Mesothelial cell of epicardium (in vitro differentiated cells): ENCODE data around the gene ABCC6. TPM values are rescaled to one million over a fixed set of nuclear protein-coding genes. Genes with fewer than 3 reads are reported as not detected.

ENCODE experiments used
- DNase-seq, 2 experiments: peaks; one replicate each; pipeline ENCODE4 v3.0.0; 2021; ENCODE audit warnings: low spot score in 2 of 2; ENCODE audit not compliant: unreplicated experiment in 2 of 2
- H3K27ac Mint-ChIP-seq: 2 replicates; pipeline ENCODE4 v1.8.0; 2021; ENCODE audit warnings: mixed read lengths
- H3K27me3 Mint-ChIP-seq: 2 replicates; pipeline ENCODE4 v1.8.0; 2021; ENCODE audit warnings: low read depth, mixed read lengths
- H3K36me3 Mint-ChIP-seq: 2 replicates; pipeline ENCODE4 v1.8.0; 2021; ENCODE audit warnings: mixed read lengths
- H3K4me1 Mint-ChIP-seq: 2 replicates; pipeline ENCODE4 v1.8.0; 2021; ENCODE audit warnings: mixed read lengths
- H3K4me3 Mint-ChIP-seq: 2 replicates; pipeline ENCODE4 v1.8.0; 2021; ENCODE audit warnings: mild to moderate bottlenecking, moderate library complexity, mixed read lengths
- H3K9me3 Mint-ChIP-seq: 2 replicates; pipeline ENCODE4 v1.8.0; 2021; ENCODE audit warnings: mixed read lengths
- total RNA-seq: library from RNA; stranded (reverse); gene quantifications from 3 replicates; pipeline ENCODE4 v1.2.1, GENCODE V29; 2021
- TF ChIP-seq, protein P1 (sequence below): fragments of 200-600 bp; sonication (generic); IDR thresholded peaks from one replicate; pipeline ENCODE4 v1.5.0; 2021; ENCODE audit warnings: antibody characterized with exemption; ENCODE audit not compliant: unreplicated experiment

Gene ABCC6
- total RNA-seq, 1 donor from 2014 or later: 3.2 TPM

GRCh38 chr16:16122264-16122663 is 101.0 kb downstream of the ABCC6 start:
- DNase-seq: no peak
- H3K4me3 Mint-ChIP-seq: no peak overlapping the region
- H3K36me3 Mint-ChIP-seq: peaks cover 74% of the 10 kb centered on the region
- no peaks in the 10 kb centered on the region for H3K27me3 Mint-ChIP-seq
- peaks cover 4% of the 10 kb centered on the region for H3K4me1 Mint-ChIP-seq
- no peak overlapping the region for H3K27ac Mint-ChIP-seq
- TF ChIP-seq, protein P1, sequence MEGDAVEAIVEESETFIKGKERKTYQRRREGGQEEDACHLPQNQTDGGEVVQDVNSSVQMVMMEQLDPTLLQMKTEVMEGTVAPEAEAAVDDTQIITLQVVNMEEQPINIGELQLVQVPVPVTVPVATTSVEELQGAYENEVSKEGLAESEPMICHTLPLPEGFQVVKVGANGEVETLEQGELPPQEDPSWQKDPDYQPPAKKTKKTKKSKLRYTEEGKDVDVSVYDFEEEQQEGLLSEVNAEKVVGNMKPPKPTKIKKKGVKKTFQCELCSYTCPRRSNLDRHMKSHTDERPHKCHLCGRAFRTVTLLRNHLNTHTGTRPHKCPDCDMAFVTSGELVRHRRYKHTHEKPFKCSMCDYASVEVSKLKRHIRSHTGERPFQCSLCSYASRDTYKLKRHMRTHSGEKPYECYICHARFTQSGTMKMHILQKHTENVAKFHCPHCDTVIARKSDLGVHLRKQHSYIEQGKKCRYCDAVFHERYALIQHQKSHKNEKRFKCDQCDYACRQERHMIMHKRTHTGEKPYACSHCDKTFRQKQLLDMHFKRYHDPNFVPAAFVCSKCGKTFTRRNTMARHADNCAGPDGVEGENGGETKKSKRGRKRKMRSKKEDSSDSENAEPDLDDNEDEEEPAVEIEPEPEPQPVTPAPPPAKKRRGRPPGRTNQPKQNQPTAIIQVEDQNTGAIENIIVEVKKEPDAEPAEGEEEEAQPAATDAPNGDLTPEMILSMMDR: no peak
- peaks cover 28% of the 10 kb centered on the region for H3K9me3 Mint-ChIP-seq

- Mint-ChIP-seq H3K4me1 (peaks cover 4% of the 10 kb centered on the region), H3K27ac (no peak overlapping the region), H3K27me3 (no peaks in the 10 kb centered on the region), H3K36me3 (peaks cover 78% of the 10 kb centered on the region), H3K4me3 (no peak overlapping the region), H3K9me3 (peaks cover 28% of the 10 kb centered on the region)
- DNase-seq: no peak
- TF ChIP-seq, protein P1: no peak
These were observed 102.0 kb downstream of the ABCC6 start for GRCh38 chr16:16121185-16121727.

DNA sequence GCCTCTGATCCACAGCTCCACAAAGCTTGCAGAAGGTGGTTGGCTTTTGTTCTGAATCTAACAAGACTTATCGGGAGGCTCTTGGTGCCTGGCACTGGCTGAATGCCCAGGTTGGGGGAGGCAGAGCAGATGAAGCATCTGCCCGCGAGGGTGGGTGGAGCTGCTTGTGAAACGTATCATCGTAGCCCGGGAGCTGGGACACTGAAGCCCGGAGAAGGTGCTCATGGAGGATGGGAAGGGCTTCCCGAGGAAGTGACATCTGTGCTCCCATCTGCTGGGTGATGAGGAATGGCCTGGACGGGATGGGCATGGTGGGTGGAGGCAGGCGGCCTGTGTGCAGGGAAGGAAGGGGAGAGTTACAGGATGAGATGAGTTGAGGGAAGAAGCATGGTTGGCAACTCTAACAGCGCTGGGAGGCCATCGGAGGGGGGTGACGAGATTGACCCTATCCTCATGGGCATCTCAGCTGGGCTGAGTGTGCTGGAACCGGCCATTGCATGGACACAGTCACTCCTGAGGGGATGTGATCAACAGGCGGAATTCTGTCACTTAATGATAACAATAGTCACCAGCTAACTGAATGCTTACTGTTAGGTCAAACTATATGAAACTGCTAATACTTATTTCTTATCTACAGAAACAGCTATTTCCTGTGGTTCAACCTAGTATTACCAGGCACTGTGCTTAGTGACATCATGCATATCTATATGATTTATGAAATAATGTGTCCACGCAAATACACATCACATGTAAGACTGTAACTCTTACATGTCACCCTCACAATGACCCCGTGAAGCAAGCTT is 102.7 kb downstream of the ABCC6 start:
- no peak for DNase-seq
- no peak overlapping the region for H3K4me3 Mint-ChIP-seq
- H3K9me3 Mint-ChIP-seq: peaks cover 26% of the 10 kb centered on the region
- H3K27ac Mint-ChIP-seq: peak overlapping the region; percentile 18
- peaks cover 4% of the 10 kb centered on the region for H3K4me1 Mint-ChIP-seq
- TF ChIP-seq, protein P1: no peak
- H3K27me3 Mint-ChIP-seq: no peaks in the 10 kb centered on the region
- H3K36me3 Mint-ChIP-seq: peaks cover 77% of the 10 kb centered on the region

DNA sequence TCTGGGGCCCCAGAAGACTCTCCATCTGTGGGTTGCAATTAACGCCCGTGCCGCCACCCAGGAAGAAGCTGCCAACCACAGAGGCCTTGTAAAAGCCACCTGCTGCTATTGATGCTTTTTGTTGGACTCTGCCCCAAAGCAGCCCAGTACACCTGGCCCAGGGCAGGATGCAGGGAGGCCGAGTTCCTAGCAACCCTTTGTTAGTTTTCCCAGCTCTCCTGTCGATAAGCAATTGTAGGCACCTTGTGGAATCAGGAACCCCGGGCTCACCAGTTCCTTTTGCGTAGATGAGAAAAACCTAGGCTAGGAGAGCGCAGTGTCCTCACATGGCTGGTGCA is 103.3 kb downstream of the ABCC6 start:
- H3K9me3 Mint-ChIP-seq: peaks cover 24% of the 10 kb centered on the region
- no peaks in the 10 kb centered on the region for H3K27me3 Mint-ChIP-seq
- no peak overlapping the region for H3K4me3 Mint-ChIP-seq
- H3K36me3 Mint-ChIP-seq: peaks cover 74% of the 10 kb centered on the region
- no peak for DNase-seq
- H3K27ac Mint-ChIP-seq: no peak overlapping the region
- peaks cover 4% of the 10 kb centered on the region for H3K4me1 Mint-ChIP-seq
- TF ChIP-seq, protein P1: no peak

DNA sequence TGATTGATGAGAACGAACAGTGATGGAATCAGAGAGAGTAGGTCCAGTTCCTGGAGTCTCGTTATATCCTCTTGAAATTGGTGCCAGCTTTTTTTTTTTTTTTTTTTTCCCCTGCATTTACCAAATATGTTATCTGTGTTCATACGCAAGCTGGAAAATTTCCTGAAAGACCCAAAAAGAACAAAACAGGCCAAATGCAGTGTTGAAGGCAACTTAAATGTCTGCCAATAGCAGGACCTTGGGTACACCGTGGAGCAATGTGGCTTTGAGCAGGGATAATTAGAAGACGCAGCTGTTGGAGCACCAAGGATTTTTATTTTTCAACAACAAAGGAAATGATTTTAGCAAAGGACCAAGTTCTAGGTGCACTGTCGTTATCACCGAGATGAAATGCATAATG is 105.0 kb downstream of the ABCC6 start:
- H3K9me3 Mint-ChIP-seq: peaks cover 13% of the 10 kb centered on the region
- no peak overlapping the region for H3K4me3 Mint-ChIP-seq
- TF ChIP-seq, protein P1: no peak
- peaks cover 71% of the 10 kb centered on the region for H3K36me3 Mint-ChIP-seq
- DNase-seq: no peak
- no peak overlapping the region for H3K27ac Mint-ChIP-seq
- peaks cover 4% of the 10 kb centered on the region for H3K4me1 Mint-ChIP-seq
- H3K27me3 Mint-ChIP-seq: no peaks in the 10 kb centered on the region
